HepG2 (cell line): ENCODE measurements around the gene CDH23. TPM values are rescaled to one million over a fixed set of nuclear protein-coding genes. Genes with fewer than 3 reads are reported as not detected.

Experiments
- ATAC-seq: fragments of 200-7000 bp; cut with Tn5 transposase; 3 replicates; pipeline ENCODE4 v1.9.1; 2020; ENCODE audit warnings: mild to moderate bottlenecking, moderate library complexity
- BruUV-seq: library from RNA; stranded (reverse); fragments of 400-500 nt; replicated peaks from 2 replicates; lab custom pipeline; 2021; lab: Mats Ljungman, UMichigan
- CTCF ChIA-PET: fragments of 300-600 bp; formaldehyde crosslinking; extraction: SDS; loops from one replicate; lab custom pipeline; 2021; ENCODE audit warnings: low total read pairs, inconsistent platforms, low intra/inter-chr PET ratio; lab: Yijun Ruan, JAX
- POLR2A ChIA-PET: fragments of 350-600 bp; sonication (Branson Sonifier 250); formaldehyde crosslinking; loops from one replicate; lab custom pipeline; 2020; ENCODE audit warnings: antibody characterized with exemption, inconsistent platforms; lab: Yijun Ruan, JAX
- DNase-seq: peaks from one replicate; pipeline ENCODE4 v3.0.0-alpha.2; 2015; ENCODE audit warnings: low spot score
- FAIRE-seq: peaks from 3 replicates; lab custom pipeline; 2011; peaks lifted over from hg19 to GRCh38; lab: Jason Lieb, UNC
- H2AFZ ChIP-seq: one replicate; pipeline ENCODE4 v1.6.1; 2011; ENCODE audit warnings: low read length, inconsistent platforms
- H3K27ac ChIP-seq: fragments of 300-600 bp; 3 replicates; pipeline ENCODE4 v1.8.0; 2011; ENCODE audit warnings: mixed run types, mild to moderate bottlenecking, mixed read lengths, low read length, inconsistent platforms; ENCODE audit not compliant: insufficient read depth; ENCODE audit errors: extremely low read length
- H3K27me3 ChIP-seq, 2 experiments: fragments of 200-600 bp in 1 of 2; 2 replicates in 1 of 2; 3 replicates in 1 of 2; pipeline versions ENCODE4 v1.6.0 to v1.8.0; 2011; ENCODE audit warnings: low read length in 2 of 2, mild to moderate bottlenecking in 2 of 2, moderate library complexity in 2 of 2, inconsistent platforms in 1 of 2; ENCODE audit not compliant: insufficient read depth in 2 of 2, control insufficient read depth in 1 of 2
- H3K36me3 ChIP-seq, 2 experiments: fragments of 200-600 bp in 1 of 2; replicated peaks in 1 of 2; 2 replicates in 1 of 2; 3 replicates in 1 of 2; pipeline versions ENCODE4 v1.5.1 to v1.8.0; 2011; ENCODE audit warnings: low read length in 2 of 2, inconsistent platforms in 1 of 2; ENCODE audit not compliant: insufficient read depth in 2 of 2, control insufficient read depth in 1 of 2
- H3K4me1 ChIP-seq: 2 replicates; pipeline ENCODE4 v1.5.1; 2012; ENCODE audit warnings: low read length, inconsistent platforms; ENCODE audit not compliant: insufficient read depth
- H3K4me2 ChIP-seq: 2 replicates; pipeline ENCODE4 v1.6.0; 2011; ENCODE audit warnings: low read depth, low read length, inconsistent platforms
- H3K4me3 ChIP-seq, 3 experiments: fragments of 200-600 bp in 1 of 3; sonication (generic), shearing (Covaris generic) in 1 of 3; replicated peaks in 1 of 3; 2 replicates each; pipeline ENCODE4 v1.5.1; 2011 to 2016; ENCODE audit warnings: low read length in 3 of 3, inconsistent platforms in 2 of 3, low read depth in 2 of 3, mild to moderate bottlenecking in 2 of 3, control low read depth in 1 of 3, mixed read lengths in 1 of 3; ENCODE audit not compliant: insufficient read depth in 1 of 3
- H3K79me2 ChIP-seq: one replicate; pipeline ENCODE4 v1.6.1; 2011; ENCODE audit warnings: low read length, inconsistent platforms; ENCODE audit not compliant: insufficient read depth
- H3K9ac ChIP-seq: 2 replicates; pipeline ENCODE4 v1.6.0; 2011; ENCODE audit warnings: mild to moderate bottlenecking, low read depth, low read length, inconsistent platforms; ENCODE audit not compliant: insufficient read depth
- H3K9me3 ChIP-seq: 2 replicates; pipeline ENCODE4 v1.5.1; 2012; ENCODE audit warnings: mild to moderate bottlenecking, low read length
- H4K20me1 ChIP-seq: 2 replicates; pipeline ENCODE4 v1.6.0; 2011; ENCODE audit warnings: inconsistent platforms, mild to moderate bottlenecking, low read length, moderate library complexity; ENCODE audit not compliant: insufficient read depth
- AGO2 ChIP-seq: fragments of 200-400 bp; formaldehyde crosslinking; optimal IDR thresholded peaks from 2 replicates; pipeline ENCODE3; 2017; ENCODE audit warnings: mild to moderate bottlenecking, low read depth, low read length, moderate library complexity
- DMAP1 ChIP-seq: IDR thresholded peaks from 2 replicates; pipeline ENCODE4 v1.6.1; 2016
- NFYC ChIP-seq: IDR thresholded peaks from 2 replicates; pipeline ENCODE4 v1.6.1; 2016; ENCODE audit warnings: missing genetic modification reagents, missing compliant biosample characterization
- SETDB1 ChIP-seq: sonication (generic); formaldehyde crosslinking; IDR thresholded peaks from 2 replicates; pipeline ENCODE4 v1.5.1; 2020; ENCODE audit warnings: missing genetic modification reagents, mild to moderate bottlenecking, borderline replicate concordance
- SMARCC2 ChIP-seq: fragments of 450-650 bp; IDR thresholded peaks from 2 replicates; pipeline ENCODE4 v1.6.1; 2017; ENCODE audit warnings: antibody characterized with exemption, mild to moderate bottlenecking
- SNAI1 ChIP-seq: sonication (generic); formaldehyde crosslinking; IDR thresholded peaks from 2 replicates; pipeline ENCODE4 v1.5.0; 2020; ENCODE audit warnings: mild to moderate bottlenecking, missing genetic modification reagents, borderline replicate concordance
- TBX3 ChIP-seq: fragments of 450-650 bp; IDR thresholded peaks from 2 replicates; pipeline ENCODE4 v1.6.1; 2017; ENCODE audit warnings: antibody characterized with exemption, mild to moderate bottlenecking, inconsistent platforms, borderline replicate concordance
- ZNF552 ChIP-seq: sonication (generic); formaldehyde crosslinking; IDR thresholded peaks from 2 replicates; pipeline ENCODE4 v1.9.0; 2022; ENCODE audit warnings: missing genetic modification reagents, mild to moderate bottlenecking, borderline replicate concordance
- ZNF768 ChIP-seq: sonication (generic); formaldehyde crosslinking; IDR thresholded peaks from 2 replicates; pipeline ENCODE4 v1.4.0; 2020; ENCODE audit warnings: missing genetic modification reagents
- WGBS: methylation state at CpG from one replicate; pipeline ENCODE4 v1.1.6; 2017; ENCODE audit warnings: low lambda C conversion rate; 5-methylcytosine and 5-hydroxymethylcytosine counted together
- in situ Hi-C: cut with HindIII; loops from 2 replicates; pipeline ENCODE4 v1.10.0; 2017; ENCODE audit warnings: low pct_unique_long_range_greater_than_20kb; ENCODE audit not compliant: extremely low pct_ligation_motif_present
- intact Hi-C: fragments of 100-400 bp; cut with micrococcal nuclease; formaldehyde crosslinking; loops from one replicate; pipeline ENCODE4 v1.10.0; 2022; ENCODE audit not compliant: unreplicated experiment
- polyA plus RNA-seq, 8 experiments: library from polyadenylated mRNA; depleted of rRNA in 3 of 8; stranded (reverse) in 7 of 8; unstranded in 1 of 8; fragments of >200 nt; fragmentation: Illumina TruSeq in 4 of 8; extraction: Trizol in 4 of 8; gene quantifications; 2 replicates each; pipeline versions ENCODE4 v1.2.1 to v1.2.3, GENCODE V29; 2011 to 2016; ENCODE audit warnings: low read depth in 4 of 8, missing spikeins in 1 of 8, mixed read lengths in 1 of 8; ENCODE audit not compliant: insufficient read depth in 1 of 8
- total RNA-seq, 5 experiments: library from RNA; depleted of rRNA; stranded (reverse); fragments of >200 nt; fragmentation: Illumina TruSeq; extraction: Trizol; gene quantifications; 2 replicates each; pipeline ENCODE4 v1.2.3, GENCODE V29; 2016; ENCODE audit warnings: low read depth in 1 of 5
- TF ChIP-seq, protein P1 (sequence below): IDR thresholded peaks from 2 replicates; pipeline ENCODE4 v1.6.1; 2012; ENCODE audit warnings: low read depth, low read length, improper control_type of control experiment
- TF ChIP-seq, protein P2 (sequence below), 2 experiments: IDR thresholded peaks; 2 replicates each; pipeline ENCODE4 v1.6.1; 2011 to 2012; ENCODE audit warnings: low read length in 2 of 2, borderline replicate concordance in 1 of 2, low read depth in 1 of 2, mild to moderate bottlenecking in 1 of 2, moderate library complexity in 1 of 2
- TF ChIP-seq, protein P3 (sequence below): sonication (generic); formaldehyde crosslinking; IDR thresholded peaks from 2 replicates; pipeline ENCODE4 v1.4.0; 2020; ENCODE audit warnings: missing genetic modification reagents
- TF ChIP-seq, protein P4 (sequence below): IDR thresholded peaks from 2 replicates; pipeline ENCODE4 v1.4.0; 2020; ENCODE audit warnings: mild to moderate bottlenecking, missing genetic modification reagents

The CDH23 gene
- total and polyA plus RNA-seq, 2 of the 13 experiments (the other 11 are each of a cell fraction or from before 2014, with no cell fraction given) = 0.13 TPM; not detected in 1

DNA sequence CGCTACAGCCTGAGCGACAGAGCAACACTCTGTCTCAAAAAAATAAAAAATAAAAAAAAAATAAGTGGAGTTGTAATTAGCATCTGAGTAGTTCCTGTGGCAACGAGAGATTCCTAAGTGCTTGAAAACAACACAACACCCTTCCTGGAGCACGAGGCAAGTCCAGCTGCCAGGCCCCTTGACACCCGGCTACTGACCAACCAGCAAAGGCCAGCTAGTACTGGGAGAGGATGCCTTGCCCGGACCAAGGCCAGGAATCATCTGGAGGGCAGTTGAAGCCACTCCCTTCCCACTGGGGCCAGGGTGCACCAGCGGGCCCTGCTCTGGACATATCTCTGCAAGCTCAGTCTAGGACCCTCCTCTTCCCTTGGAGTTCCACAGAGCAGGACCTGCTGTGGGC, 322.3 kb downstream of the CDH23 start:
- Histone ChIP-seq H3K4me1 (peaks cover 2% of the 10 kb centered on the region; the same call in 1 of the 2 replicates), H2AFZ (no peak overlapping the region), H3K4me2 (no peak overlapping the region), H3K4me3 (no peak overlapping the region), H3K79me2 (no peaks in the 10 kb centered on the region), H3K9me3 (no peaks in the 10 kb centered on the region), H3K27ac (no peak overlapping the region), H4K20me1 (no peaks in the 10 kb centered on the region), H3K27me3 (peaks cover 8 to 61% of the 10 kb centered on the region in 2 experiments; a peak in 4 of 5 replicates), H3K36me3 (no peaks in the 10 kb centered on the region), H3K9ac (no peak overlapping the region)
- WGBS = 31% methylated on average over 5 of the region's 7 CpGs
- ATAC-seq (no peak; the same call in 1 of the 3 replicates), DNase-seq (no peak), FAIRE-seq (no peak)
- in situ Hi-C loops = no loop called here
- intact Hi-C loops = no loop called here
- ChIA-PET CTCF (no interaction called here), POLR2A (no interaction called here)
- no TSS peak for BruUV-seq
- TF ChIP-seq SMARCC2 (no peak), NFYC (CRISPR knock-in tag) (no peak), DMAP1 (CRISPR knock-in tag) (no peak), SNAI1 (CRISPR knock-in tag) (no peak), ZNF552 (CRISPR knock-in tag) (no peak), AGO2 (no peak), TBX3 (no peak), ZNF768 (CRISPR knock-in tag) (no peak), SETDB1 (no peak)
- TF ChIP-seq, protein P1, sequence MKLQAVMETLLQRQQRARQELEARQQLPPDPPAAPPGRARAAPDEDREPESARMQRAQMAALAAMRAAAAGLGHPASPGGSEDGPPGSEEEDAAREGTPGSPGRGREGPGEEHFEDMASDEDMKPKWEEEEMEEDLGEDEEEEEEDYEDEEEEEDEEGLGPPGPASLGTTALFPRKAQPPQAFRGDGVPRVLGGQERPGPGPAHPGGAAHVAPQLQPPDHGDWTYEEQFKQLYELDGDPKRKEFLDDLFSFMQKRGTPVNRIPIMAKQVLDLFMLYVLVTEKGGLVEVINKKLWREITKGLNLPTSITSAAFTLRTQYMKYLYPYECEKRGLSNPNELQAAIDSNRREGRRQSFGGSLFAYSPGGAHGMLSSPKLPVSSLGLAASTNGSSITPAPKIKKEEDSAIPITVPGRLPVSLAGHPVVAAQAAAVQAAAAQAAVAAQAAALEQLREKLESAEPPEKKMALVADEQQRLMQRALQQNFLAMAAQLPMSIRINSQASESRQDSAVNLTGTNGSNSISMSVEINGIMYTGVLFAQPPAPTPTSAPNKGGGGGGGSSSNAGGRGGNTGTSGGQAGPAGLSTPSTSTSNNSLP = no peak
- TF ChIP-seq, protein P2, sequence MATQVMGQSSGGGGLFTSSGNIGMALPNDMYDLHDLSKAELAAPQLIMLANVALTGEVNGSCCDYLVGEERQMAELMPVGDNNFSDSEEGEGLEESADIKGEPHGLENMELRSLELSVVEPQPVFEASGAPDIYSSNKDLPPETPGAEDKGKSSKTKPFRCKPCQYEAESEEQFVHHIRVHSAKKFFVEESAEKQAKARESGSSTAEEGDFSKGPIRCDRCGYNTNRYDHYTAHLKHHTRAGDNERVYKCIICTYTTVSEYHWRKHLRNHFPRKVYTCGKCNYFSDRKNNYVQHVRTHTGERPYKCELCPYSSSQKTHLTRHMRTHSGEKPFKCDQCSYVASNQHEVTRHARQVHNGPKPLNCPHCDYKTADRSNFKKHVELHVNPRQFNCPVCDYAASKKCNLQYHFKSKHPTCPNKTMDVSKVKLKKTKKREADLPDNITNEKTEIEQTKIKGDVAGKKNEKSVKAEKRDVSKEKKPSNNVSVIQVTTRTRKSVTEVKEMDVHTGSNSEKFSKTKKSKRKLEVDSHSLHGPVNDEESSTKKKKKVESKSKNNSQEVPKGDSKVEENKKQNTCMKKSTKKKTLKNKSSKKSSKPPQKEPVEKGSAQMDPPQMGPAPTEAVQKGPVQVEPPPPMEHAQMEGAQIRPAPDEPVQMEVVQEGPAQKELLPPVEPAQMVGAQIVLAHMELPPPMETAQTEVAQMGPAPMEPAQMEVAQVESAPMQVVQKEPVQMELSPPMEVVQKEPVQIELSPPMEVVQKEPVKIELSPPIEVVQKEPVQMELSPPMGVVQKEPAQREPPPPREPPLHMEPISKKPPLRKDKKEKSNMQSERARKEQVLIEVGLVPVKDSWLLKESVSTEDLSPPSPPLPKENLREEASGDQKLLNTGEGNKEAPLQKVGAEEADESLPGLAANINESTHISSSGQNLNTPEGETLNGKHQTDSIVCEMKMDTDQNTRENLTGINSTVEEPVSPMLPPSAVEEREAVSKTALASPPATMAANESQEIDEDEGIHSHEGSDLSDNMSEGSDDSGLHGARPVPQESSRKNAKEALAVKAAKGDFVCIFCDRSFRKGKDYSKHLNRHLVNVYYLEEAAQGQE (IDR thresholded peaks at IDR 0.05; ENCODE audit: borderline replicate concordance in 1 of 2, low read depth in 1 of 2, low read length in 2 of 2) = no peak
- TF ChIP-seq, protein P3, sequence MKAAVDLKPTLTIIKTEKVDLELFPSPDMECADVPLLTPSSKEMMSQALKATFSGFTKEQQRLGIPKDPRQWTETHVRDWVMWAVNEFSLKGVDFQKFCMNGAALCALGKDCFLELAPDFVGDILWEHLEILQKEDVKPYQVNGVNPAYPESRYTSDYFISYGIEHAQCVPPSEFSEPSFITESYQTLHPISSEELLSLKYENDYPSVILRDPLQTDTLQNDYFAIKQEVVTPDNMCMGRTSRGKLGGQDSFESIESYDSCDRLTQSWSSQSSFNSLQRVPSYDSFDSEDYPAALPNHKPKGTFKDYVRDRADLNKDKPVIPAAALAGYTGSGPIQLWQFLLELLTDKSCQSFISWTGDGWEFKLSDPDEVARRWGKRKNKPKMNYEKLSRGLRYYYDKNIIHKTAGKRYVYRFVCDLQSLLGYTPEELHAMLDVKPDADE (CRISPR knock-in tag) = no peak
- TF ChIP-seq, protein P4, sequence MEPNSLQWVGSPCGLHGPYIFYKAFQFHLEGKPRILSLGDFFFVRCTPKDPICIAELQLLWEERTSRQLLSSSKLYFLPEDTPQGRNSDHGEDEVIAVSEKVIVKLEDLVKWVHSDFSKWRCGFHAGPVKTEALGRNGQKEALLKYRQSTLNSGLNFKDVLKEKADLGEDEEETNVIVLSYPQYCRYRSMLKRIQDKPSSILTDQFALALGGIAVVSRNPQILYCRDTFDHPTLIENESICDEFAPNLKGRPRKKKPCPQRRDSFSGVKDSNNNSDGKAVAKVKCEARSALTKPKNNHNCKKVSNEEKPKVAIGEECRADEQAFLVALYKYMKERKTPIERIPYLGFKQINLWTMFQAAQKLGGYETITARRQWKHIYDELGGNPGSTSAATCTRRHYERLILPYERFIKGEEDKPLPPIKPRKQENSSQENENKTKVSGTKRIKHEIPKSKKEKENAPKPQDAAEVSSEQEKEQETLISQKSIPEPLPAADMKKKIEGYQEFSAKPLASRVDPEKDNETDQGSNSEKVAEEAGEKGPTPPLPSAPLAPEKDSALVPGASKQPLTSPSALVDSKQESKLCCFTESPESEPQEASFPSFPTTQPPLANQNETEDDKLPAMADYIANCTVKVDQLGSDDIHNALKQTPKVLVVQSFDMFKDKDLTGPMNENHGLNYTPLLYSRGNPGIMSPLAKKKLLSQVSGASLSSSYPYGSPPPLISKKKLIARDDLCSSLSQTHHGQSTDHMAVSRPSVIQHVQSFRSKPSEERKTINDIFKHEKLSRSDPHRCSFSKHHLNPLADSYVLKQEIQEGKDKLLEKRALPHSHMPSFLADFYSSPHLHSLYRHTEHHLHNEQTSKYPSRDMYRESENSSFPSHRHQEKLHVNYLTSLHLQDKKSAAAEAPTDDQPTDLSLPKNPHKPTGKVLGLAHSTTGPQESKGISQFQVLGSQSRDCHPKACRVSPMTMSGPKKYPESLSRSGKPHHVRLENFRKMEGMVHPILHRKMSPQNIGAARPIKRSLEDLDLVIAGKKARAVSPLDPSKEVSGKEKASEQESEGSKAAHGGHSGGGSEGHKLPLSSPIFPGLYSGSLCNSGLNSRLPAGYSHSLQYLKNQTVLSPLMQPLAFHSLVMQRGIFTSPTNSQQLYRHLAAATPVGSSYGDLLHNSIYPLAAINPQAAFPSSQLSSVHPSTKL = no peak
